GM12878 (cell line): ENCODE data around the gene ATF6B.

Experiments used
- ASH2L ChIP-seq: fragments of 300-600, 200-600 bp; sonication (generic); IDR thresholded peaks from 2 replicates; pipeline ENCODE4 v1.6.1; 2017; ENCODE audit warnings: low read depth, mild to moderate bottlenecking, borderline replicate concordance
- BHLHE40 ChIP-seq, 2 experiments: fragments of 450-650 bp in 1 of 2; IDR thresholded peaks; 2 replicates each; pipeline ENCODE4 v1.6.1; 2011 to 2017; ENCODE audit warnings: low read depth in 2 of 2, borderline replicate concordance in 1 of 2, improper control_type of control experiment in 1 of 2, low read length in 1 of 2, mild to moderate bottlenecking in 1 of 2
- RAD21 ChIP-seq: IDR thresholded peaks from 2 replicates; pipeline ENCODE4 v1.6.1; 2011; ENCODE audit warnings: mild to moderate bottlenecking, low read depth, low read length, moderate library complexity; ENCODE audit not compliant: insufficient read depth
- TAF1 ChIP-seq: IDR thresholded peaks from 2 replicates; pipeline ENCODE4 v1.6.1; 2011; ENCODE audit warnings: mild to moderate bottlenecking, low read depth, low read length, borderline replicate concordance
- TF ChIP-seq, protein P1 (sequence below): fragments of 150-350 bp; IDR thresholded peaks from 2 replicates; pipeline ENCODE4 v1.6.1; 2016; ENCODE audit warnings: low read depth, low read length
- TF ChIP-seq, protein P2 (sequence below), 3 experiments: IDR thresholded peaks in 2 of 3; conservative IDR thresholded peaks in 1 of 3; 2 replicates each; pipeline ENCODE4 v1.5.1; 2011; ENCODE audit warnings: low read depth in 3 of 3, low read length in 3 of 3, mild to moderate bottlenecking in 3 of 3, control low read depth in 2 of 3, moderate library complexity in 2 of 3, inconsistent platforms in 1 of 3, mixed read lengths in 1 of 3; ENCODE audit not compliant: control insufficient read depth in 2 of 3, insufficient read depth in 1 of 3; ENCODE audit errors: extremely low read depth in 1 of 3

DNA sequence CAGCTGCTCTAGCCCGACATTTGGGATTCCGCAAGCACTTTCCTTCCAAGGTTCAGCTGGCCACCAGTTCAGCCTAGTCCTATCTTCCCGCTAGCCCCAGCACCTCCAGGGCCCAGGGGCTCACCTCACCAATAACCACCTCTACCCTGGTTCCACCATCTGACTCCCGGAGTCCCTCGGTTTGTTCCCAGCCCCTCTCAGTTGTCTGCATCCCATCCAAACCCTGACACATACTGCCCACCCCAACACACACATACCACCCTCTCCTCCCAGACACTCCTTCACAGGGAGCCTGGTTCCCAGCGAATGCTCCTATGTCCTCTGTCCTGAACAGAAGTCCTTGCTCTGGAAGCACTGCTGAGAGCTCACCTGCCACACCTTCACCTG lies 19.3 kb downstream of the ATF6B start:
- TF ChIP-seq, protein P1, sequence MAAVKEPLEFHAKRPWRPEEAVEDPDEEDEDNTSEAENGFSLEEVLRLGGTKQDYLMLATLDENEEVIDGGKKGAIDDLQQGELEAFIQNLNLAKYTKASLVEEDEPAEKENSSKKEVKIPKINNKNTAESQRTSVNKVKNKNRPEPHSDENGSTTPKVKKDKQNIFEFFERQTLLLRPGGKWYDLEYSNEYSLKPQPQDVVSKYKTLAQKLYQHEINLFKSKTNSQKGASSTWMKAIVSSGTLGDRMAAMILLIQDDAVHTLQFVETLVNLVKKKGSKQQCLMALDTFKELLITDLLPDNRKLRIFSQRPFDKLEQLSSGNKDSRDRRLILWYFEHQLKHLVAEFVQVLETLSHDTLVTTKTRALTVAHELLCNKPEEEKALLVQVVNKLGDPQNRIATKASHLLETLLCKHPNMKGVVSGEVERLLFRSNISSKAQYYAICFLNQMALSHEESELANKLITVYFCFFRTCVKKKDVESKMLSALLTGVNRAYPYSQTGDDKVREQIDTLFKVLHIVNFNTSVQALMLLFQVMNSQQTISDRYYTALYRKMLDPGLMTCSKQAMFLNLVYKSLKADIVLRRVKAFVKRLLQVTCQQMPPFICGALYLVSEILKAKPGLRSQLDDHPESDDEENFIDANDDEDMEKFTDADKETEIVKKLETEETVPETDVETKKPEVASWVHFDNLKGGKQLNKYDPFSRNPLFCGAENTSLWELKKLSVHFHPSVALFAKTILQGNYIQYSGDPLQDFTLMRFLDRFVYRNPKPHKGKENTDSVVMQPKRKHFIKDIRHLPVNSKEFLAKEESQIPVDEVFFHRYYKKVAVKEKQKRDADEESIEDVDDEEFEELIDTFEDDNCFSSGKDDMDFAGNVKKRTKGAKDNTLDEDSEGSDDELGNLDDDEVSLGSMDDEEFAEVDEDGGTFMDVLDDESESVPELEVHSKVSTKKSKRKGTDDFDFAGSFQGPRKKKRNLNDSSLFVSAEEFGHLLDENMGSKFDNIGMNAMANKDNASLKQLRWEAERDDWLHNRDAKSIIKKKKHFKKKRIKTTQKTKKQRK, result no peak
- no peak for TF ChIP-seq RAD21
- no peak for TF ChIP-seq TAF1
- TF ChIP-seq, protein P2, sequence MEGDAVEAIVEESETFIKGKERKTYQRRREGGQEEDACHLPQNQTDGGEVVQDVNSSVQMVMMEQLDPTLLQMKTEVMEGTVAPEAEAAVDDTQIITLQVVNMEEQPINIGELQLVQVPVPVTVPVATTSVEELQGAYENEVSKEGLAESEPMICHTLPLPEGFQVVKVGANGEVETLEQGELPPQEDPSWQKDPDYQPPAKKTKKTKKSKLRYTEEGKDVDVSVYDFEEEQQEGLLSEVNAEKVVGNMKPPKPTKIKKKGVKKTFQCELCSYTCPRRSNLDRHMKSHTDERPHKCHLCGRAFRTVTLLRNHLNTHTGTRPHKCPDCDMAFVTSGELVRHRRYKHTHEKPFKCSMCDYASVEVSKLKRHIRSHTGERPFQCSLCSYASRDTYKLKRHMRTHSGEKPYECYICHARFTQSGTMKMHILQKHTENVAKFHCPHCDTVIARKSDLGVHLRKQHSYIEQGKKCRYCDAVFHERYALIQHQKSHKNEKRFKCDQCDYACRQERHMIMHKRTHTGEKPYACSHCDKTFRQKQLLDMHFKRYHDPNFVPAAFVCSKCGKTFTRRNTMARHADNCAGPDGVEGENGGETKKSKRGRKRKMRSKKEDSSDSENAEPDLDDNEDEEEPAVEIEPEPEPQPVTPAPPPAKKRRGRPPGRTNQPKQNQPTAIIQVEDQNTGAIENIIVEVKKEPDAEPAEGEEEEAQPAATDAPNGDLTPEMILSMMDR (IDR thresholded peaks at IDR 0.05 in 2 of 3, conservative IDR thresholded peaks at IDR 0.05 in 1 of 3; ENCODE audit: control insufficient read depth in 2 of 3, extremely low read depth in 1 of 3, insufficient read depth in 1 of 3, low read depth in 3 of 3, low read length in 3 of 3), result no peak
- no peak for TF ChIP-seq ASH2L
- TF ChIP-seq BHLHE40 (IDR thresholded peaks at IDR 0.05; ENCODE audit: borderline replicate concordance in 1 of 2, low read depth in 2 of 2, low read length in 1 of 2), result no peak
